DND-41 (cell line): ENCODE data around the gene RBM6.

Source experiments
- ATAC-seq: fragments of 200-7000 bp; cut with Tn5 transposase; 3 replicates; pipeline ENCODE4 v1.9.1; 2021; ENCODE audit warnings: low read depth; ENCODE audit not compliant: insufficient read depth
- DNase-seq: peaks from one replicate; pipeline ENCODE4 v3.0.0-alpha.2; 2020
- H2AFZ ChIP-seq: 2 replicates; pipeline ENCODE4 v1.6.0; 2012; ENCODE audit warnings: low read depth, low read length
- H3K27ac ChIP-seq: 2 replicates; pipeline ENCODE4 v1.5.1; 2012; ENCODE audit warnings: low read length, inconsistent platforms
- H3K27me3 ChIP-seq: fragments of 200-600 bp; sonication (generic); 2 replicates; pipeline ENCODE4 v1.6.0; 2012; ENCODE audit warnings: low read length, mild to moderate bottlenecking, inconsistent platforms; ENCODE audit not compliant: insufficient read depth, poor library complexity
- H3K36me3 ChIP-seq: 2 replicates; pipeline ENCODE4 v1.5.1; 2012; ENCODE audit warnings: low read length, inconsistent platforms; ENCODE audit not compliant: insufficient read depth
- H3K4me1 ChIP-seq: 2 replicates; pipeline ENCODE4 v1.5.1; 2012; ENCODE audit warnings: mild to moderate bottlenecking, low read length; ENCODE audit not compliant: insufficient read depth
- H3K4me2 ChIP-seq: 2 replicates; pipeline ENCODE4 v1.6.0; 2012; ENCODE audit warnings: mild to moderate bottlenecking, moderate library complexity, low read length, inconsistent platforms; ENCODE audit not compliant: insufficient read depth
- H3K4me3 ChIP-seq, 2 experiments: fragments of 200-600 bp in 1 of 2; shearing (Covaris generic) in 1 of 2; 2 replicates each; pipeline ENCODE4 v1.5.1; 2012 to 2016; ENCODE audit warnings: inconsistent platforms in 2 of 2, low read length in 2 of 2, mild to moderate bottlenecking in 2 of 2, low read depth in 1 of 2, moderate library complexity in 1 of 2
- H3K79me2 ChIP-seq: 2 replicates; pipeline ENCODE4 v1.6.0; 2012; ENCODE audit warnings: low read length, inconsistent platforms; ENCODE audit not compliant: insufficient read depth
- H3K9ac ChIP-seq: 2 replicates; pipeline ENCODE4 v1.6.0; 2012; ENCODE audit warnings: low read depth, mild to moderate bottlenecking, inconsistent platforms, low read length, moderate library complexity
- H3K9me3 ChIP-seq: 2 replicates; pipeline ENCODE4 v1.5.1; 2012; ENCODE audit warnings: low read length, moderate library complexity, mild to moderate bottlenecking, inconsistent platforms; ENCODE audit not compliant: insufficient read depth, severe bottlenecking
- H4K20me1 ChIP-seq: 2 replicates; pipeline ENCODE4 v1.6.0; 2012; ENCODE audit warnings: low read length; ENCODE audit not compliant: insufficient read depth
- CTCF ChIP-seq: IDR thresholded peaks from 2 replicates; pipeline ENCODE4 v1.5.1; 2012; ENCODE audit warnings: borderline replicate concordance, low read length, moderate library complexity, mild to moderate bottlenecking; ENCODE audit not compliant: poor library complexity, severe bottlenecking; ENCODE audit errors: extremely low read depth
- EZH2 ChIP-seq: IDR thresholded peaks from 3 replicates; pipeline ENCODE4 v1.6.1; 2012; ENCODE audit warnings: borderline replicate concordance, low read depth, mild to moderate bottlenecking, moderate library complexity, low read length, inconsistent platforms; ENCODE audit not compliant: severe bottlenecking

The RBM6 gene

DNA sequence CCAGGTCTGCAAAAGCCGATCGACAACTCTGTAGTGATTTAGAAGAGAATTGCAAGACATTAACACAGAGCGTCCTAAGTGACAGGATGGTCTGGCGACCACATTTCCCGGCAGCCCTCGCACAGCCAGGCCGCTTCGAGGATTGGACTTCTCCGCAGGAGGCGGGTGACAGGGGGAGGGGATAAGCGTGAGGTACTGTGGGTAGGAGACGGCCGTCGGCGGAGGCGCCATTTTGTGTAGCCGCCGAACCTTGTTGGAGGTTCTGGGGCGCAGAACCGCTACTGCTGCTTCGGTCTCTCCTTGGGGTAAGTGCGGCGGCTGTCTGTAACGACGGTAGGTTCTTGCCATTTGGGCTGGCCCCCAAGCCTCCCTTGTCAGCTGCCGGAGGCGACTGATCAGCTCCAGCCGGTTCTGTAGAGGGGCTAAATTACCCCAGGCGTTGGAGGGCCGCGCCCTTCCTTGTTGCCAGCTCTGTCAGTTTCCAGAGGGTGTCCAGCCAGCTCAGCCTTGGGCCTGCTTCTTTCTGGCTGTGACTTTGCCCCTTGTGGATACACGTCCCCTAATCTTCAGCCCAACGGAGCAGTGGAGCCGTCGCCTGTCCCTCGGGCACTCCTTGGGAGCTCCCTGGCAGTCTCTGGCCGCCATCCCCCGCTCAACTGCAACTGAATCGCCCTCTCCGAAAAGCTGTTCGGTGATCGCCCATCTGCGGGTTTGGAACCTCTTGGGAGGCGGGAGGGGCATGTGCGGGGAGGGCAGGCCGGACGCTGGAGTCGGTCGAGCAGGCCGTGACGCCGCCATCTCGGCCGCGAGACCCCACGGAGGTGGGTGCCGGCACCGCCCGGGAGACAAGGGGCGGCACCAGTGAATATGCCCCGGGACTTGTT, 149.0 kb downstream of the RBM6 start, which contains the start of gene RBM5:
RBM5 (plus strand) TSS at position 195 of the 884 bp plus-strand sequence. CDS start 1,516 bp downstream, outside the sequence.
- peak; percentile 95 for DNase-seq
- Histone ChIP-seq H3K4me1 (peaks cover 24% of the 10 kb centered on the region), H3K27me3 (no peaks in the 10 kb centered on the region), H3K9ac (peak within 1 kb of the TSS; percentile 98), H3K27ac (peak within 1 kb of the TSS; percentile 96), H3K79me2 (peaks cover 49% of the 10 kb centered on the region), H3K4me2 (peak within 1 kb of the TSS; percentile 73), H3K9me3 (no peaks in the 10 kb centered on the region), H3K4me3 (peak within 1 kb of the TSS; percentile 79 to 90), H2AFZ (peak within 1 kb of the TSS; percentile 98), H4K20me1 (peaks cover 15% of the 10 kb centered on the region; the same call in 1 of the 2 replicates), H3K36me3 (peaks cover 46% of the 10 kb centered on the region)
- peak; percentile 100 for ATAC-seq
- no peak for TF ChIP-seq EZH2
- no peak for TF ChIP-seq CTCF

GRCh38 chr3:50089609-50089945, 149.6 kb downstream of the RBM6 start:
- peaks cover 53% of the 10 kb centered on the region for H3K79me2 ChIP-seq
- peak overlapping the region; percentile 73 for H3K4me2 ChIP-seq
- H3K4me3 ChIP-seq, result peak overlapping the region; percentile 79 to 90
- H3K9me3 ChIP-seq, result no peaks in the 10 kb centered on the region
- peak overlapping the region; percentile 98 for H3K9ac ChIP-seq
- H4K20me1 ChIP-seq, result peaks cover 15% of the 10 kb centered on the region; the same call in 1 of the 2 replicates
- H2AFZ ChIP-seq, result peak overlapping the region; percentile 98
- H3K27me3 ChIP-seq, result no peaks in the 10 kb centered on the region
- no peak for DNase-seq
- peak; percentile 1; the same call in 1 of the 3 replicates for ATAC-seq
- H3K36me3 ChIP-seq, result peaks cover 51% of the 10 kb centered on the region
- H3K27ac ChIP-seq, result peak overlapping the region; percentile 96
- TF ChIP-seq EZH2, result no peak
- no peak for TF ChIP-seq CTCF
- peaks cover 24% of the 10 kb centered on the region for H3K4me1 ChIP-seq

DNA sequence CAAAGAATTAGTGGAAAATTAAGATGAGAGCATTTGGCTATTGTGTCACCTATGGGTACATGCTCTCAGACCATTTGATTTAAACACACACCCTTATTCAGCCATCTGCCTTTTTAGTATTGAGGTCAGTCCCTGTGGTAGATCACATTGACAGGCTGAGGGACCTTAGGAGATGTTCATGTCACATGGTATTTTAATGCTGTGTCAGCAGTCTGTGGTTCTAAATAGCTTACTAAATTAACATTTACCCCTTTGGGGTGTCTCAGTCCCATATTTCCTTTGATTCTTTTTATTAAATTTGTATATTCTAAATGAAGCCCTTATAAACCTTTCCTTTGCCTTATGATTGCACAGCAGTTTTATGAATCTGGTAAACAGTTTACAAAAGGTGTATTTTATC, 151.0 kb downstream of the RBM6 start:
- TF ChIP-seq CTCF, result no peak
- TF ChIP-seq EZH2, result no peak
- Histone ChIP-seq H3K27ac (peak overlapping the region; percentile 47), H3K27me3 (no peaks in the 10 kb centered on the region), H3K79me2 (peaks cover 67% of the 10 kb centered on the region), H3K36me3 (peaks cover 65% of the 10 kb centered on the region), H3K4me3 (peak overlapping the region in 1 of 2 experiments; percentile 90; a peak in 2 of 4 replicates), H3K4me2 (peak overlapping the region; percentile 73), H4K20me1 (peaks cover 19% of the 10 kb centered on the region), H2AFZ (no peak overlapping the region), H3K4me1 (peaks cover 24% of the 10 kb centered on the region), H3K9ac (peak overlapping the region; percentile 98; the same call in 1 of the 2 replicates), H3K9me3 (no peaks in the 10 kb centered on the region)
- DNase-seq (no peak), ATAC-seq (no peak)
